HPDE6-E6E7 (cell line): Measurements from ENCODE around the gene PHF23.
A peak's percentile ranks its signal among the peaks of the same experiment; 100 is the strongest.

Experiments used
- DNase-seq: peaks from one replicate; pipeline ENCODE4 v3.0.0; 2011; ENCODE audit warnings: missing footprints; ENCODE audit errors: extremely low spot score

PHF23 gene

DNA sequence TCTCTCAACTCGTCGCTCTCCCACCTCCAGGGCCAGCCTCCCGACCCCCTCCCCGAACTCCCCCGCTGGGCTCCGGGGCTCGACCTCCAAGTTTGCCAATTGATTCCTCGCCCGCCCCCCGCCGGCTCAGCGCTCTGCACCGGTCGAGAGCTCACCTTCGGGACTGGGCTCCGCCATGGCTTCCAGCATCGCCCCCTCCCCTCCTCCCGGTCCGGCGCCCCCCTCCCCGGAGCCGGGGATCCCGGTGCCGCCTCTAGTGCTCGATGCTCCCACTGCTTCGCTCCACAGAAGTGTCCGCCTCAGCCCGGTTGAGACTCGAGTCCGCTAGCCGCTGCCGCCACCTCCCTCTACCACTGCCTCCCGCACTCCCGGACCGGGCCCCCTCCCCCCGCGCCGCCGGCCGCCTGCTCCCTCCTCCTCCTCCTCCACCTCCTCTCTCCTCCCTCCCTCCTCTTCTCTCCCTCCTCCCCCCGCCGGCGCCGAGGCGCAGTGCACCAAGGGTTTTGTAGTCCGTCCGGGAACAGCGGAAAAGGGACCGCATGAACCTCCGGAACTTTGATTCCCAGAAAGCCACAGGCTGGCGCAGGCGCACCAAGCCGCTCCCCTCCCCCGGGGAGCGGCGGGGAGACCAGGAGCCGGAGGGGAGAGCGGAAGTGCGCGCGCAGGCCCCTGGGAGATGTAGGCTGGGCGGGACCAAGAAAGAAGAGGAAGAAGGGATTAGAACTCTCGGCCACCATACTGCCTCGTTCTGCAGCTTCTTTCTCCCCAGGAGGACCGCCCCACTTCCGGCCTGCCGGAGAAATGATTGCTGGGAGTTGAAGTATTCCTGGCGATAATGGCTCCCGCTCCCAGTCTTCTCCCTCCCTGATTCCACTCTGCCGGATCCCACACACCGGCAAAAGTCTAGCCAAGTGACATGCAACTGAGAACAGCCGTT lies at the start of gene PHF23:
Gene PHF23, minus strand, starts transcription at position 367 of the 937 bp plus-strand sequence. Its CDS starts 178 bp downstream, at position 189.
- peak; percentile 98 for DNase-seq

DNA sequence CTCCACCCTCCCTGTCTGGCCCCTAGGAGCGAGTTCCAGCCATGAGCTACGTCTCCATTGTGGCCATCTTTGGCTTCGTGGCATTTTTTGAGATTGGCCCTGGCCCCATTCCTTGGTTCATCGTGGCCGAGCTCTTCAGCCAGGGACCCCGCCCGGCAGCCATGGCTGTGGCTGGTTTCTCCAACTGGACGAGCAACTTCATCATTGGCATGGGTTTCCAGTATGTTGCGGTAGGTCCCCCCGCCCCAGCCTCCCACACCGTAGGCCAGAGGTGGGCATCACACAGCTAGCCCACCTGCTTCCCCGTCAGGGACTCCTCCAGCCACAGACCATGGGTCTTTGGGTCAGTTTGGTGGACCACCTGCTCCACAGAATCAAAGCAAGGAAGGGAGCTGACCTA lies 46.4 kb upstream of the PHF23 start:
- DNase-seq = no peak

DNA sequence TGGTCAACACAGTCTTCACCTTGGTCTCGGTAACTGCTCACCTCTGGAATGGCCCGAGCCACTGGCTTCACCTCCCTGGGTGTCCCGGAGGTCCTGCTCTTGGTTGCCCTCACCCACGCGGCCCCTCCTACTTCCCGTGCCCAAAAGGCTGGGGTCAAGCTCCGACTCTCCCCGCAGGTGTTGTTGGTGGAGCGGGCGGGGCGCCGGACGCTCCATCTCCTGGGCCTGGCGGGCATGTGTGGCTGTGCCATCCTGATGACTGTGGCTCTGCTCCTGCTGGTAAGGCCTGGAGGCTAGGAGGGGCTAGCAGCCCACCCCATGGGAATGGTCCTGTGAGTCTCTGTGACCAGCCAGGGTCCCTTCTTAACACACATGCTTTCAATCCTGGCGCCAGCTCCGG lies 45.7 kb upstream of the PHF23 start:
- no peak for DNase-seq

DNA sequence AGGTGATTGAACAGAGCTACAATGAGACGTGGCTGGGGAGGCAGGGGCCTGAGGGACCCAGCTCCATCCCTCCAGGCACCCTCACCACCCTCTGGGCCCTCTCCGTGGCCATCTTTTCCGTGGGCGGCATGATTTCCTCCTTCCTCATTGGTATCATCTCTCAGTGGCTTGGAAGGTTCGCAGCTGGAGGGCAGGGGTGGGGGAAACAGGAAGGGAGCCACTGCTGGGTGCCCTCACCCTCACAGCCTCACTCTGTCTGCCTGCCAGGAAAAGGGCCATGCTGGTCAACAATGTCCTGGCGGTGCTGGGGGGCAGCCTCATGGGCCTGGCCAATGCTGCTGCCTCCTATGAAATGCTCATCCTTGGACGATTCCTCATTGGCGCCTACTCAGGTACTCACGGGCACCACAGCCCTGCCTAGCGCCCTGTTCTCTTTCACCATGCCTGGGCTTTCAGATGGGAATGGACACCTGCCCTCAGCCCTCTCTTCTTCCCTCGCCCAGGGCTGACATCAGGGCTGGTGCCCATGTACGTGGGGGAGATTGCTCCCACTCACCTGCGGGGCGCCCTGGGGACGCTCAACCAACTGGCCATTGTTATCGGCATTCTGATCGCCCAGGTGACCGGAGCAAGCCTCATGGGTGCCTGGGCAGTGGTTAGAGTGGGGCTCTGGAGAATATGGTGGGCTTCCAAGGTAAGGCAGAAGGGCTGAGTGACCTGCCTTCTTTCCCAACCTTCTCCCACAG lies 44.4 kb upstream of the PHF23 start:
- no peak for DNase-seq

DNA sequence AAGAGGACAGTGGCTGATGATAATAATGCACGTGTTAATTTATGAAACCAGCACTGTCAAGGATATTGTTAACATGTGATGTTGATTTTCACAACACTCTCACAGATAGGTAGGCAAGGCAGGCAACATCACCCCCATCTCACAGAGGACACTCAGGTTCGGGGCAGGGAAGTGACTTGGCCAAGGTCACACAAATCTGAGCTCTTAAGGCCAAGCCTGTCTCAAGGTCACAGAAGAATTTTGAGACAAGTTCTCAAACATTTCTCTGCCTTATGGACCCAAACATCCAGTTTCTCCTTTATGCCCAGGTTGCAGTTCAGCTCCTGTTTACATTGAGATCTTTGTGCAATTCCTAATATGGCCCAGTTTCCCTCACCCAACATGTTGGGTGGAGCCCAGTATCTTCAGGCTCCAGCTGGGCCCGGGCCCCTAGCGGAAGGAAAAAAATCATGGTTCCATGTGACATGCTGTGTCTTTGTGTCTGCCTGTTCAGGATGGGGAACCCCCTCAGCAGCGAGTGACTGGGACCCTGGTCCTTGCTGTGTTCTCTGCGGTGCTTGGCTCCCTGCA lies 43.6 kb upstream of the PHF23 start:
- DNase-seq = no peak

DNA sequence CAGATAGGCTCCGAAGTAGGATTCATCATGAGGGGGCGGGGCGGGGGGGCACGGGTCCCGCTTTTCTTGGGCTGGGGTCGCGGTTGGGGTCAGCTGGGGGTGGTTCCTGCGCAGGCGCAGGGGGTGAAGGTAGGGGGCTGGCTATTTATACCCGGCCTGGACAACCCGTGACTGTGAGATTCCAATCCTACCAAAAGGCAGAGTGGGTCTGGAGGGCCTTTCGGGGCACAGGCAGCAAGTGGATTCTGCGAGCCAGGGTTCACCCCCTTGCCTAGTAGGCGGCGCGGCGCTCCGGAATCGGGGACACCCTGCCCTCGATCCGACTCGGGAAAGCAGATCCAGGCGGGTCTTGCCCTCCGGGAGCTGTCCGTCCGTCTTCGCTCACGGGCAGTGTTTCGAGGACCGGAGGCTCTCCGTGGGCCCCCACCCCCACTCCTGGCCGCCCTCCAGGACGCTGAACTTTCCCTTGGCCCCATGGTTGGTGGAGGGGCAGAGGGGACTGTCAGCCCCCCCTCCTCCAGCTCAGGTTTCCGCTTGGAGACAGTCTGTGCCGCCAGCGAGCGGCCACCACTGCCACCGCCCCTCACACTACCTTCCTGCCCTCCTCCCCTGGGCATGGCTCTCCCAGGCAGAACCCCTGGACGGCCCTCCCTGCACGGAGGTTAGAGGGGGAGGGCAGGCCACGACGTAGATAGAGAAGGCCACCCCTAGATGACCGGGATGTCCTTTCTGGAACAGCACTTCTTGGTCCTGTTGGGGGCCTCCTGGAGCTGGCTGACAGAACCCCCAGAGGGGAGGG lies 42.9 kb upstream of the PHF23 start:
- DNase-seq = no peak

DNA sequence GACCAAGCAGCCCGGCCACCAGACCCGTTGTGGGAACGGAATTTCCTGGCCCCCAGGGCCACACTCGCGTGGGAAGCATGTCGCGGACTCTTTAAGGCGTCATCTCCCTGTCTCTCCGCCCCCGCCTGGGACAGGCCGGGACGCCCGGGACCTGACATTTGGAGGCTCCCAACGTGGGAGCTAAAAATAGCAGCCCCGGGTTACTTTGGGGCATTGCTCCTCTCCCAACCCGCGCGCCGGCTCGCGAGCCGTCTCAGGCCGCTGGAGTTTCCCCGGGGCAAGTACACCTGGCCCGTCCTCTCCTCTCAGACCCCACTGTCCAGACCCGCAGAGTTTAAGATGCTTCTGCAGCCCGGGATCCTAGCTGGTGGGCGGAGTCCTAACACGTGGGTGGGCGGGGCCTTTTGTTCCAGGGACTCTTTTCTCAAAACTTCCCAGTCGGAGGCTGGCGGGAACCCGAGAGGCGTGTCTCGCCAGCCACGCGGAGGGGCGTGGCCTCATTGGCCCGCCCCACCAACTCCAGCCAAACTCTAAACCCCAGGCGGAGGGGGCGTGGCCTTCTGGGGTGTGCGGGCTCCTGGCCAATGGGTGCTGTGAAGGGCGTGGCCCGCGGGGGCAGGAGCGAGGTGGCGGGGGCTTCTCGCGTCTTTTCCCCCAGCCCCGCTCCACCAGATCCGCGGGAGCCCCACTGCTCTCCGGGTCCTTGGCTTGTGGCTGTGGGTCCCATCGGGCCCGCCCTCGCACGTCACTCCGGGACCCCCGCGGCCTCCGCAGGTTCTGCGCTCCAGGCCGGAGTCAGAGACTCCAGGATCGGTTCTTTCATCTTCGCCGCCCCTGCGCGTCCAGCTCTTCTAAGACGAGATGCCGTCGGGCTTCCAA lies 42.1 kb upstream of the PHF23 start, which contains the start of gene SLC2A4:
Gene SLC2A4, plus strand, starts transcription at position 645 of the 879 bp plus-strand sequence. Its CDS starts 217 bp downstream, at position 862.
- peak; percentile 93 for DNase-seq

DNA sequence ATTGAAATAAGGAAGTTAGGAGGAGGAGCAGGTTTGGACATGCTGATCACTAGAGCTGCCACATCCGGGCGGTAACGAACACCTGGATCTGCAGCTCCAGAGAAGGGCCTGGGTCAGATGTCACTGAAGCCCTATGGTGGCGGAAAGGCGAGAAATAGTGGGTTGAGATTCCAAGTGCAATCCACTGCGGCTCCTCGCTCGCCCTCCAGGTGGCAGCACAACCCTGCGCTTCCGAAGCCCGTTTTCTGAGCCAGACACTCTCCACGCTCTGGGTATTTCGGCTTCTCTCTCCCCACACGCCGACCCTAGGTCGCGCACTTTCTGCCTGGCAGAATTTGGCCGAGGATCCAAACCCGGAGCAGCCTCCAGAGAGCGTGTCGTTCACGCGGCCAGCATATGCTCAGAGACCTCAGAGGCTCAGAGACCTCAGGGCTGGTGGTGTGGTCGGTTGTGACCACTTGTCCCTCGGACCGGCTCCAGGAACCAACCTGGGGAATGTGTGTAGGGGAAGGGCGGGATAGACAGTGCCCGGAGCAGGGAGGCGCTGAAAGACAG lies 41.3 kb upstream of the PHF23 start:
- peak; percentile 84 for DNase-seq

DNA sequence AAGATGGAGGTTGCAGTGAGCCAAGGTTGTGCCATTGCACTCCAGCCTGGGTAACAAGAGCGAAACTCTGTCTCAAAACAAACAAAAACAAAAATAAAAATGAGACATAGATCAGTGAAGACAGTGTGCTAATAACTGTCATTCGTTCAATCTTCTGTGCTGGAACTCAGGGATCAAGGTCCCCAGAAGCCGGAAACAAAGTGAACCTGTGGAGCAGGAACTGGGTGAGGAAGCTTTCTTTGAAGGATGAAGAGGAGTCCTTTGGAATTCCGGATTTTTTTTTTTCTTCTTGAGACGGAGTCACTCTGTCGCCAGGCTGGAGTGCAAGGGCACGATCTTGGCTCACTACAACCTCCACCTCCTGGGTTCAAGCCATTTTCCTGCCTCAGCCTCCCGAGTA lies 40.2 kb upstream of the PHF23 start:
- DNase-seq = no peak

DNA sequence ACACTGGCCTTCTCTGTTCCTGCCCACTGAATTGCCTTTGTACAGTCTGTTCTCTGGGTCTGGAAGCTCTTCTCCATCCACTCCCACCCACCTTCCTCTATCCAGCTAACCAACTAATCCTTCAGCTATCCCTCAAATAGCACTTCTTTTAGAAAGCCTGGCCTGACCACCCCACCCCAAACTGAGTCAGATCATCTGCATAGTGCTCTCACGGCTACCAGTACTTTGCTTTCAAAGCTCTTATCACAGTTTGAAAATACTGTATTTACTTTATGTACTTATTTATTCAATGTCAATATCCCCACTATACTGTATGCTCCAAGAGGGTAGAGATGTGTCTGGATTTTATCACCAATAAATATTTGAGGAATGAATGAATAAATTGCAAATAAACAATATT lies 27.5 kb upstream of the PHF23 start:
- DNase-seq = no peak

DNA sequence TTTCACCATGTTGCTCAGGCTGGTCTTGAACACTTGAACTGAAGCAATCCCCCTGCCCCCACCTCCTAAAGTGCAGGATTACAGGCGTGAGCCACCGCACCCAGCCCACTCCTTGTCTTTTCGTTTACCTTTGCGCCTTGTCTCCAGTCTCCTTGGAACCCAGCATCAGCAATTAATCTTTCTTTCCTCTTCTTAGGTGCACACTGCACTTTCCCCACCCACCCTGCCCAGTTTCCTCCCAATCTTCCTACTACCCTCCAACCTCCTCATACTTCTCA lies 24.5 kb upstream of the PHF23 start:
- DNase-seq = no peak

DNA sequence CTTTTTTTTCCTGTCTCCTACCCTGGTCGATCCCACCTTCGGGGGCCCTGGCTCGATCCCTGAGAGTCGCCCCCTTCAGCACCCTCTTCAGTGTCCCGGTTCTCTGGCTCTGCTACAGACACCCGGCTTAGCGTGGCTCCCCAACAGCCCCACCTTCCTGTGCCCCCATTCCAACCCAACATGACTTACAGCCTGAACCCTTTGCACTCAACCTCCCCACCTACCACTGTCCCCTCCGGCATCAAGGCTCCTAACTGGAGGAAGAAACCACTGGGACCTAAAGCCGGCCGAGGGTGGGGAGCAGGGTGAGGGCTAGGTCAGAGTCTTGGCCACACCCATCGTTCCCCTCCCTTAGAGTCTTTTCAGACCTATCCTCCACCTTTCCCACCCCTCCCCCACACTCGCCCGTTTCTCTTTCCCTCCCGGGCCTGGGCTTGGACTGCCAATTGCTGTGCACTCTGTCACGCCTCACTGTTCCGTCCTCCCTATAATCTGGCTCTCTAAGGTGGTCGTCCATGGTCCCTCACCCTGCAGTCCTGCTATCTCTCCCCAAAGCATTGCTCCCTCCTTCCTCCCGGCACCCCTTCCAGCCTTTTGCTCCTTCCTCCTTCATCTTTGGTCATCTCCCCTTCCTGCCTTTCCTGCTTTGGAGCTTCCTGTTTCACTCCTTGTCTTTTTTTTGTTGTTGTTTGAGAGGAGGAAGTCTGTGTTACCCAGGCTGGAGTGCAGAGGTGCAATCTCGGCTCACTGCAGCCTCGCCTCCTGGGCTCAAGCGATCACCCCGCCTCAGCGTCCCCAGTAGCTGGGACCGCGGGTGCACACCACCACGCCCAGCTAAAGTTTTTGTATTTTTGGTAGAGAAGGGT lies 23.9 kb upstream of the PHF23 start:
- peak; percentile 79 for DNase-seq

DNA sequence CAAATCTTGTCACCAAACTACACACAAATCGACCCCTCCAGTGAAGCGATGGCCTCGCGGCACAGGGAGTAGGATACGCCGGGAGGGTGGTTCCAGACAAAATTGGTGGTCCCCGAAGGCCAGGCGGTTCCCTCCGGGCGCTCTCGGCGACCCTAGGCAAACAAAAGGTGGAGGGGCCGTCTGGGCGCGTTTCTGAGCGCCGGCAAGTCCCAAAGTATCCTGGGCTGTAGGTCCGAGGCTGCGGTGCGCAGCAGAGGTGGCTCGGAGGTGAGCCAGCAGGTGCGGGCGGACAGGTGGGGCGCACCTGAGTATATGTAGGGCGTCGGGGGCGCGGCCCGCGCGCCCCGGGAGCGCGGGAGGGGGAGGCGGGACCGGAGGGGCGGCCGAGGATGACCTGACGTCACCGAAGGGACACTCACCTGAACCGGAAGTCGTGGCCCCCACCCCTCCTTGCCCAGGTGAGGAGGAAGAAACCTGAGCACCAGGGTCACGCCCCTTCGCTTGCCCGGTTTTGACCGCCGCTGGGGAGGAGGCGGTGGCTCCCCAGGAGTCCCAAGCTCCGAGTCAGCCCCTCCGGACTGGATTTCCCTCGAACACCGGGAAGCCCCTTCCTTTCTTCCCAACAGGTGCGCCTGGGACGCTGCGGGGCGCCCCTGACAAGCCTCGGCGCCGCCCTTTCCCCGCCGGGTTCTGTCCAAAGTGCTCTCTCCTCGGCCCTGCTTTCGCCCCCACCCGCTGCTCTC lies 23.1 kb upstream of the PHF23 start, which contains the start of gene CLDN7:
Gene CLDN7, minus strand, starts transcription at position 287 of the 743 bp plus-strand sequence. CDS start 435 bp downstream, outside the sequence.
- peak; percentile 90 for DNase-seq

DNA sequence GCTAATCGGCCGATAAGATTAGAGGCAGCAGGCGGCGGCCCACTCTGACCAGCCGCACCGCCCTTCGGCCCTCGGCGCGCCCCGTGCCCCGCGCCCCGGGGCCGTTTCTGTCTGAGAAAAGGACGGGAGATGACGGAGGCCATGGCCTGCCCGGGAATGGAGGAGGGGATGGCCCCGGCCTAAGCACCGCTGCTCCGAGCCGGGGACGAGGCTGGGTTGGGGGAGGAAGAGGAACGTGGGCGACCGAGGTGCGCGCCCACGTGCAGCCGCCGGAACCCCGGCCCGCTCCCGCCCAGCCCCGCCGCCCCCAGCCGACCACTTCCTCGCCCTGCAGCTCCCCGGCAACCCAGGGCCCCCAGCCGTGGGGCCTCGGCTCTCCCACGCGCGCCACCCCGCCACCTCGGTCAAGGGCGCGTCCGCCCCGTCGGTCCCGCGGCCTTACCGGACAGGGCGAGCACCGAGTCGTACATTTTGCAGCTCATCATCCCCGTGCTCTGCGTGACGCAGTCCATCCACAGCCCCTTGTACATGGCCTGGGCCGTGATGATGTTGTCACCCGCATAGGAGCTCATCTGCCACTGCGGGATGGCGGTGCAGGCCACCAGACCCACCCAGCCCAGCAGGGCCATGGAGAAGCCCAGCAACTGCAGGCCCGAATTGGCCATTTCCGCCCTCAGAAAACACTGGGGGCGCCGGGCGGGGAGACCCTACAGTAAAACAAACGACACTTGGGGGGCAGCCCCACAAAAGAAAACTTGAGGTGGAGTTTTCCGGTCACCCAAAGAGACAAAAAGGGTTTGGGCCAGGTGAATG lies 22.3 kb upstream of the PHF23 start:
- DNase-seq = no peak

DNA sequence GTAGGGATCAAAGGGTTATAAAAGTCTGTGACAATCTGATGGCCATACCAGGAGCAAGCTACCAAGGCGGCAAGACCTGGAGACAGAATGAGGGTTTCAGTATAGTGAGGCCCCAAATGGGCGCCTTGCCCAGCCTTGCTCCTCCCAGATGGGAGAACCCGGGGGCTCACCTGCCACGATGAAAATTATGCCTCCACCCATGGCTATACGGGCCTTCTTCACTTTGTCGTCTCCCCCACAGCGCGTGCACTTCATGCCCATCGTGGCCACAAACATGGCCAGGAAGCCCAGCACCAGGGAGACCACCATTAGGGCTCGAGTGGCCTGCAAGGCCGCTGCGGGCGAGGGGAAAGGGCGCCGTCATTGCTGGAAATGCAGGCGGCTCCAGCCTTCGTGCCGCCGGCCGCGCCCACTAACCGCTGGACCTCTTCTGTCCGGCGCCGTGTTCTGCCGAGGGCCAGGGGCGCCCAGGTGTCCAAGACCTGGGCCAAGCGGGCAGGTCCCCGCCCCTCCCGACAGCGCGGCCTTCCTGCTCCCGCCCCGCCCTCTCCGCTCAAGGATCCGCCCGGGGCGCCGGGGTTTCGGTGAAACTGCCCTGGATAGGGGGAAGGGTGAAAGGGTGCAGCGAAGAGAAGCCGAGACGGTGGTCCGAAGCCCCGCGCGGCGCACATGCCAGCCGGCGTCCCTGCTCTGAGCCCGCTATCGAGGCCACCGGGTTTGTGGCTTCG lies 21.6 kb upstream of the PHF23 start:
- DNase-seq = no peak

DNA sequence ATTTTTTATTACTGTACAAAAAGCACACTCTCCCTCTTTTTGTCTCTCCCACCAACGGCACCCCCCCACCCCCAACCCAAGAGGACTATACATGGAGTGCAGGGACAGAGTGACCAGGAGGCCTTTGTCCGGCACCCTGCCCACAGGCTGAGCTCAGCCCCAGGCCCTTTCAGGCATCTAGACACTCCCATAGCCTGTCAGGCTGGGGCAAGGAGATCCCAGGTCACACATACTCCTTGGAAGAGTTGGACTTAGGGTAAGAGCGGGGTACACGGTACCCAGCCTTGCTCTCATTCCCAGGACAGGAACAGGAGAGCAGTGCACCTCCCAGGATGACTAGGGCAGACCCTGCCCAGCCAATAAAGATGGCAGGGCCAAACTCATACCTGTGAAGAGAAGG lies 20.9 kb upstream of the PHF23 start:
- DNase-seq = no peak

DNA sequence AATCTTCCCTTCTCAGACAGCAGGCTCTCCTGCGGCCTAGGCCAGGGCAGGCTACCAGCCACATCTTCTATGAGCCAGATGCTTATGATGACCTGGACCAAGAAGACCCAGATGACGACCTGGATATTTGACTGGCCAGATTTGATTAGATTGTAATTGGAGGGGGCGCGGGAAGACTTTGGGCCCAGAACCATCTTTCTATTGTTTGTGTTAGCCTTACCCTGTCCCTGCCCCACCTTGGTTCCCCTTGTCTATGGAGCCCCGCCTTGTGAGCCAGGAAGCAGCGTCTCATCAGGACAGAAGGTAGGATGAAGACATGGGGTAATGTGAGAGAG lies 20.3 kb upstream of the PHF23 start:
- DNase-seq = no peak
